ENCODE data around the gene RPS6KL1.

RPS6KL1 gene, protein sequence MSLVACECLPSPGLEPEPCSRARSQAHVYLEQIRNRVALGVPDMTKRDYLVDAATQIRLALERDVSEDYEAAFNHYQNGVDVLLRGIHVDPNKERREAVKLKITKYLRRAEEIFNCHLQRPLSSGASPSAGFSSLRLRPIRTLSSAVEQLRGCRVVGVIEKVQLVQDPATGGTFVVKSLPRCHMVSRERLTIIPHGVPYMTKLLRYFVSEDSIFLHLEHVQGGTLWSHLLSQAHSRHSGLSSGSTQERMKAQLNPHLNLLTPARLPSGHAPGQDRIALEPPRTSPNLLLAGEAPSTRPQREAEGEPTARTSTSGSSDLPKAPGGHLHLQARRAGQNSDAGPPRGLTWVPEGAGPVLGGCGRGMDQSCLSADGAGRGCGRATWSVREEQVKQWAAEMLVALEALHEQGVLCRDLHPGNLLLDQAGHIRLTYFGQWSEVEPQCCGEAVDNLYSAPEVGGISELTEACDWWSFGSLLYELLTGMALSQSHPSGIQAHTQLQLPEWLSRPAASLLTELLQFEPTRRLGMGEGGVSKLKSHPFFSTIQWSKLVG

DNA sequence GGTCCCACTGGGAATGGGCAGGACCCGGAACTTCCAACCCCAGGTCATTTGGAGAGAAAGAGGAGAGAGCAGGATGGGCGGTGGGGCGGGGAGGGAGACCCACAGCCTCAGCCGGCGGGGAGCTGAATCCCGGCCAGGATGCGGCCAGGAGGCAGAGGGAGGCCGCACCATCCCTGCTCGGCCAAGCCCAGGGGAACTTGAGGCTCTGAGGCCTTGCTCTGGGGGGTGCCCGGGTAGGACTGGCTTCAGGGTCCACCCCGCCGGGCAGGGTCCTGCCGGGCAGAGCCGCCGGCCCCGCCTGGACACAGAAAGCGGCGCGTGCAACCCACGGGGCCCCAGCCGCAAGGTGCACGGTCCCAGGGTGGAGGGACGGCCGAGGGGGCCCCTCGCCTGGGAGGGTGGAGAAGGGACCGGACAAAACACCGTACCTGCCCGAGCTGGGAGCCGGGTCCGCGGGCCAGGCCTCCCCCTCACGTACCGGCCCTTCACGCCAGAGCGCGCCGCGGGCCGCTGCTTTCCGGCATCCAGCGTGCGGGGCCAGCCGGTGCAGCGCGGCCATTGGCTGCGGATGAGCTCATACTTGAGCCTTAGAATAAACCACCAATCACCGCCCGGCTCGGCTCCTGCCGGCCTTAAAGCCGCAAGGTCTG is at the start of gene RPS6KL1:
TSS of gene RPS6KL1 (minus strand) at position 509 of the 650 bp plus-strand sequence. CDS start 1,719 bp downstream, outside the sequence.
- peak; percentile 78 for DNase-seq

DNA sequence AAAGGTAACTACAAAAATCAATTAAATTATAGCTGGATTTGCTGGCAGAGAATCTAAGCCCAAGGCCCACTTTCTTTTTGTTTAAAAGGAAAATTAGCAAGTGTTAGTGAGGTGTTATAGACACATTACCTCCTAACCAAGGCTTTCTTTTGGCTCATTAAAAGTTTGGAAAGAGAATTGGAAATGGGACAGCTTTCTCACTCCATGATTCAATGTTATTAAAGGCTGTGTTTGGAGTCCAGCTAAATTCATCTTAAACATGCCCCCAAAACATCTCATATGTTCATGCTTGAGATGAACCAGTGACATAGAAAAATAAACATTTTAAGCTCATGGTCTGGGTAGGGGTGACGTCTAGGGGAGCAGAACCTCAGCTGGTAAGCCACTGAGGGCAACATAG is 45.8 kb upstream of the RPS6KL1 start:
- no peak for DNase-seq

DNA sequence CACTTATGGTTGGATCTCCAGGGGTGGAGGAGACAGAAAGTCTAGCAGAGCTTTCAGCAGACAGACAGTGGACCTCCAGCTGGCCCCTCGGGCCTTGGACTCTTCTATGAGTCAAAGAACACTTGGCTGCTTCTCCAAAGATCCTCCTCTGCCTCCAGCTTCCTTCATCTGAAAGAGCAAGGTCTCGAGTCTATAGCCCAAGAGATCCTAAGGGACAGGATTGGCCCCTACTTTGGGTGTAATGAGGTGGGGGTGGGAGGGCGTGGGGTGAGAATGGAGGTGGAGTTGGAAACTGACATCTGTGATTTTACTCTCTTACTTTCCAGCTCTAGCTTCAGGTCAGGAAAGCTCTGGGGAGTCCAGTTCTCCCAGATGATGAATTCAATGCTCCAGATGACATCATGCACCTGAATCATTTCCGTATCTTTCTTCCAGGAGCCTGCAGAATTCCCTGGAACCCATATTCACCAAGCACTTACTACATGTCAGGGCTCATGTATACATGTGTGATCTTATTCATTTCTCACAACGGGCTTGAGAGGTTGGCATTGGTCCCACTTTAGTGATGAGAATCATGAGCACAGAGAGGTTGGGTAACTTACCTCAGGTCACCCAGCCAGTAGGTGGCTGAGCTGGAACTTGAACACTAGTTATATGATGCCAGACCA is 42.6 kb upstream of the RPS6KL1 start:
- no peak for DNase-seq

DNA sequence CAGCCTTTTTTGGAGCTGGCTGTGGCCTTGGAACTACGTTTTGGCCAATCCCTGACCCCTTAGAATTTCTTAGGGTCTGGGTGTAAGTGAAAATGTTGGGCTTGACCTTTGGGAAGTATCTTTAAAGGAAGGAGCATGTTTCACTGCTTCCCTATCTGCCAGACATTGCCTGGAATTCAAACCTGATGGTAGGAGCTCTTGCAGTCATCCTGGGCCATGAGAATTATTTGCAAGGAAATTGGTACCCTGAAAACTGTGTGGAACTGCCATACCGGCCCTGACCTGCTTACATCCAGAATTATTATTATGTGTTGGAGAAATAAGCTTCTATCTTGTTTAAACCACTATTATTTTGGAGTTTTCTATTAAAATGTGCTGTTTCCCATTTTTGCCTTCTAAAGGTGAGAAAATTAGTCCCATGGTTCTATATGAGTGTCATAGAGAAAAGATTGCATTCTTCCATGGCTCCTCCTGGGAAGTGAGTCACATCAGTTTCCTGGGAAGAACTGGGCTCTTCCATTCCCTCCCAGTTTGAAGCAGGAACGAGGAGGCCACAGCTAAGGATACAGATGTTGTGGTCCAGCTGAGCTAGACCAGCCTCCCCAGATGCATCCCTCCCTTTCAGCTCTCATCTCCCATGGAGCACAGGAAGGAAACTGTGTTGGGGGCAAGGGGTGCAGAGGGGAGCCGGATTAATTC is 41.9 kb upstream of the RPS6KL1 start:
- no peak for DNase-seq

DNA sequence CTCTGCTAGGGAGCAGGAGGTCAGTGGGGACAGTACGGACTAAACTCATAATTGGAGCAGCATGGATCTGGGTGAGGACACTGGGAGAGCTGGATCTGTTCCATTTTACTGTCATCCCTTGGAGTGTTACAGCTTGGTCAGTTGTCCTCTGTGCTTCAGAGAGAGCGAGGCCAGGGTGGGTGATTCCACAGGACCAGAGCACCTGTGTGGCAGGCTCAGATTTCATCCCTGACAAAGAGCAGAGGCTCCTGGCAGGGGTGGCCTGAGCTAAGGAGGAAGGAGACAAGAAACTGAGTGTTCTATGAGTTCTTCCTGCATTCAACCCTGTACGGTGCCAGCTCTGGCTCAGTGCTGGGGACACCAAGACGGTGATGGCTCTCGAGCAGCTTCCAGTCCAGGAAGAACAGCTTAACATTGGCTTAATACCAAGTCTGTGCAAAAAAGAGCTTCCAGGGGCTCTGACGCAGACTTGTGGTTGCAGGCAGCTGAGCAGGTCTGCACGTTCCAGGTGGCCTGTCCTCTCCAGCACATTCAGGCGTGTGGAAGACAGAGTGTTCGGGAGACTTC is 40.7 kb upstream of the RPS6KL1 start:
- DNase-seq: no peak

DNA sequence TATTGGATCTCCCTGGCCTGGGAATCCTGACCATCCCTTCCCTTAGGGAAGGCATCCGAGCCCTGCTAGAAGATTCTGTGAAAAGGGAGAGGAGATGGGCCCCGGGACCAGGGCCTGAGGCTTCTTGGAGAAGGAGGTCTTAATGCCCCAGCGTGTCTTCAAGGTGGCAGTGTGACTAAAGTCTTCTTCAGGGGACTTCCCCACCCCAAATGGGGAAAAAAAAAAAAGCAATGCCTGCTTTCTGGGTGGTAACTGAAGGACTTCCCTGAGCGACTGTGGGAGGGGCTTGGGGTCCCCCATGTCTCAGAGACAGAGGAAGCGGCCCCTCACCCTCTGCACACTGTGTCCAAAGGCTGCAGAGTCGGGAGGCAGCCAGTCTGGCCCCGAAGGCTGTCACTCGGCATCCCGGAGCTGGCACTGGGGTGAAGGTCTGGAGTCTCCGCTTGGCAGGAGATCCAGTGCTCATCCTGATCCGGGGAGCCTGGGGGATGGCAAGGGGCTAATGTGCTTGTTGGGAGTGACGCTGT is 40.2 kb upstream of the RPS6KL1 start:
- no peak for DNase-seq

DNA sequence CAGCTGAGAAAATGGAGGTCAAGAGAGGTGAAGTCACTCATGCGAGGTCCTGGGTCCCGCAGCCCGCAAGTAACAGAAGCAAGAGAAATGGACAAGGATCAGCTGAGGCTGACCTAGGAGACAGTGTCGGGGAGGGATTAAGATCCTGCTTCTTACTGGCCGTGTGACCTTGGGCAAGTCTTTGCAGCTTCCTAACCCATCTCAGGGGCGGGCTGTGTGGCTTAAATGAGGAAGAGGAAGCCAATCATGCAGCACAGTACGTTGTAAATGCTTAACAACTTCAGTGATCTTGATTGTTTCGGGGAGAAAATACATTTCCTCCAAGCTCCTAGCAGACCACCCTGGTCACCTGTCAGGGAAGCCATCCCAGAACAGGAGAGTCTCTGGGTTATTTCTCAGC is 39.4 kb upstream of the RPS6KL1 start:
- DNase-seq: no peak

DNA sequence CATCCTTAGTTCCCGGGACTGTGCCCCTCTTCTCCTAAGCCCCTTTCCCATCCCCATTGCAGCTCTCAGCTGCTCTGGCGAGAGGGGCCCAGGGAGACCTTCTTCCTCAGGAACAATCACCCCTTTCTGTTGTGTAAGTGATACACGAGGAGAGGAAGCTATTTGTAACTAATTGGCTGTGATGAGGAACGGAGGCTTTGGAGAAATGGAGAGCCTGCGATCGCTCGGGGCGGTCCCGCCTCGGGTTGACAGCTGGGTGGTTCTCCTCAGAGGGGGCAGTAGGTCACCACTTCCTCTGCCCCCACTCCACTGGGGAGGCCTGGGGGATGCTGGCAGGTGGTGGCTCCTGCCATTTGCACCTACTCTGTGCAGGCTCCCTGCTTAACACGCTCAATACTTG is 39.0 kb upstream of the RPS6KL1 start:
- DNase-seq: no peak

DNA sequence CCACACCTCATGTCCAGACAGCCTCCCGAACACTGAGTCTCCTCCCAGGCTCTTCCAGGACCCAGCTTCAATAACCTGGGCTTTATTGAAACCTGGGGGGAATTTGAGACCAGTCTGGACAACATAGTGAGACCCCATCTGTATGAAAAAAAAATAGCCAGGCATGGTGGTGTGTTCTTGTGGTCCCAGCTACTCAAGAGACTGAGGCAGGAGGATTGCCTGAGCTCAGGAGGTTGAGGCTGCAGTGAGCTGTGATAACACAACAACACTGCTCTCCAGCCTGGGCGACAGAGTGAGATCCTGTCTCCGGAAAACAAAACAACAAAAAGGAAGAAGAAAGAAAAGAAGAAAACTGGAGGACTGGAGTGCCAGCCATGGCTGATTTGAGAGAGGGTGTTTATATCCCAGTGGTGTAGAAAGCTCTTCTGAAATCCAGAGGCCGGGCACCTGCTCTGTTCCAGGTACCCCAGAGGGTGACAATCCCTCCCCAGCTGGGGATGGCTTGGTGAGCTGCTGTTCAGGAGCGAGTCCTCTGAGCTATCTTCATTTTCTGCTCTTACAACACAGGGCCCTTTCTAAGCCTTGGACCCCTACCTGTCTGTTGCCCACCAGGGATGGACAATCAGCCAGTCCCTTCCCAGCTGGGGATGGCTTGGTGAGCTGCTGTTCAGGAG is 38.3 kb upstream of the RPS6KL1 start:
- no peak for DNase-seq

DNA sequence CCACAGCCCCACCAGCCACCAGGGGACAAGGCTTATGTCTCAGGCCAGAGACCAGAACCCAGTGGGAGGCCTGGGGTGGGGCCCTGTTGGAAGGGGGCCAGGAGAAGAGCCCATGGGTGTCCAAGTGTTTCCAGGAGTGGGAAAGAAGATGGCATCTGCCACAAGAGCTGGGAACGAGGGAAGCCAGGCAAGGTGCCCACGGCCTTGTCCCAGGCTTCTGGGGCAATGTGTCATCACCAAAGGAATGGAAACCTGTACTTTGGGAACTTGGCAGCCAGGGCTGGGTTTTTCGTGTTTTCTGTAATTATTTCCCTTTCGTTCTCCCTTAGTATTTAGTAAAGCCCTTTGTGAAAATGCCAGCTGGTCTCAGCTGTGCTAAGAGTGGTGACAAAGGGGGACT is 37.7 kb upstream of the RPS6KL1 start:
- DNase-seq: no peak

DNA sequence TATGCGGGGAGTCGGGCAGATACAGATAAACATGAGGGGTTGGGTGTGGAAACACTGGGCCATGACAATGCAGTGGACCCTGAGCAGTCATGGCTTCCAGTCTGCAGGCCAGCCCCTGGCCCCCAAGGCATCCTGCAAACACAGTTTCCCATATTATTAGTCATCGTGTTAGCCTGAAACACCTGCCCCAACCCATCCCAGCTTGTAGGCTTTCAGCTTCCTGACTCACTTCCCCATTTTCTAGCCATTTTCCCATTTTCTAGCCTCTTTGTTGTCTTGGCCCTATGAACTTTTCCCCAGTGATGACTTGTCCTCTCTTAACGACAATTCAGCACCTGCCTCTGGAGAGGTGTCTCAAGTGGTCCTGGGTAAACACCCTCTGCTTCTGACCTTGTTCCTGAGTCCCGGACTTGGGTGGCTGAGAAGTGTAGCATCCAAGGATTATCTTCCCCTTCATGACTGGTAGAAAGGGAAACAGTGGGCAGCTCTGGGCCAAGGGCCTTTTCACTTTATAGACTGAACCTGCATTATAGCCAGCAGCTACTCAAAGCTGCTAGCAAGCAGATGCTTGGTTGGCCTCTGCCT is 36.6 kb upstream of the RPS6KL1 start:
- DNase-seq: no peak

DNA sequence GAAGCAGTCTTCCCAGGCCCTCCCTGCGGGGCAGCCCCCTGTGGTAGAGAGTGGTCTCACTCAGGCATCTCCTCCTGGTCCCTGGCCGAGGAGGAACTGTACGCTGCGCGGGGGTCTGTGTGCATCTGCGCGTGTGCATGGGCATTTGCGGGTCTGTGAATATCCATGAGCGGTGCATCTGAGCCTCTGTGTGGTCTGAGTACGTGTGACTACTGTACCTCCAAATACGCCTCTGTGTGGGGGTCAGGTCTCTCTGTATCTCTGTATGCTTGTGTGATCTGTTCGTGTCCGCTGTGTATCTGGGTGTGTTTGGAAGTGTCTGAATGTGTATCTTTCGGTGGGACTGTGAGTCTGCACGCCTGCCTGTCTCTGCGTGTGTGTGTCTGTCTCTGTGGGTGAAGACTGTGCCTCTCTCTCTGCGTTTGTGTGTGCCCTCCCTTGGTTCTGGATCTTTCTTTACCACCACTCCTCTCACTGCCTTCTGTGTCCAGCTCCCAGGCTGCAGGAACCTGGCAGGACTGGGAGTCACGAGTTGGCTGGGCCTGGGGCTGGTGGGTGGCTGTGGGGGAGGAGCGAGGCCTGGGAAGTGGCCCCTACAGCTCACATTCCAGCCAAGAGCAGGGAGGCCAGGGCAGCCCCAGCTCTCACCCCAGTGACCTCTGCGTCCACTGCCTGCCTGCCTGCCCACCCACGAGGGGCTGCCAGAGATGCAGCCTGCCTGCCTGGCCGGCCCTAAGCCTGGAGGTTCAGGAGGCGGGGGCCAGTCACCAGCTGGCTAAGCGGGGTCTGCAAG is 33.4 kb upstream of the RPS6KL1 start:
- DNase-seq: no peak

DNA sequence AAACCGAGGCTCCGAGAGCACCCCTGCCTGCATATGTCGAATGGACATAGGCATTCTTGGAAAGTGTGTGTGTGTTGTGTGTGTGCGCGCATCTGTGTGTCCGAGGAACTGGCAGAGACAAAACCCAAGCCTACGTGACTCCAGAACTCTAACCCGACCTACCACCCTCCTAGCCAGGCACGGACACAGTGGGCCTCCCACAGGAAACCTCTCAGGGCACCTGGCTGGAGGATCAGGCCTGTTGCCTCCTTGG is 32.9 kb upstream of the RPS6KL1 start:
- DNase-seq: no peak

DNA sequence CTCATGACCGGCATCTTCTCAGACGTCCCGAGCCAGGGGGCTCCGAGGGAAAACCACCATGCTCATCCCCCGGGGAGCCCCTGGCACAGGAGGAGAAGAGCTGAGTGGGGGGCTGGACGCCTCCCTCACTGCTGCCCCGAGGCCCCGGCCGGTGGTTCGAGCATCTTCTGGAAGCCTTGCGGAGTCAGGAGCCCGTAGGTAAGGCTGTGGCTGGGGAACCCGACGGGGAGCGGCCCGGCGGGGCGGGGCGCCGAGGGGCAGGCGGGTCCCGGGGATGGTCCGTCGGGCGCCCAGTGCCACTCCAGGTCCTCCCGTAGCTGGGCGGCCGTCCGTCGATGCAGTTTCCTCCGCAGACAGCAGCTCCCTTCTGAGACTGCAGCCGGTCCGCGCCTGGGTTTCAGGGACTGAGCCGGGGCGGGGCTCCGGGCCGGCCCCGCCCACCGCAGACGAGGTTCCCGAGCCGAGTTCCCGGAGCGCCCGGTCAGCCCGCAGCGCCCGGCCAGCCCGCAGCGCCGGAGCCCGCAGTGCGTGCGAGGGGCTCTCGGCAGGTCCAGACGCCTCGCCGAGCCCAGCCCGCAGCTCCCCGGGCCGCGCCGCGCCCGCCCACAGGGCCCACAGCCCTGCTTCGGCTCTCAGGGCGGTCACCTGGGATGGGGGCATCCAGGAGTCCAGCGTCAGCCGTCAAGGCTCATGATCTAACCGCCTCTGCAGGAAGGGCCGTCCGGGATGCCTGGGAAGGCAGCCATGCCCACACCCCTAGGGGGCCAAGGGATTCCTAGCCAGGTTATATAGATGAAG is 32.4 kb upstream of the RPS6KL1 start, which contains the start of gene PGF:
TSS of gene PGF (minus strand) at position 369 of the 798 bp plus-strand sequence. CDS start at position 14, 355 bp downstream.
- DNase-seq: no peak

DNA sequence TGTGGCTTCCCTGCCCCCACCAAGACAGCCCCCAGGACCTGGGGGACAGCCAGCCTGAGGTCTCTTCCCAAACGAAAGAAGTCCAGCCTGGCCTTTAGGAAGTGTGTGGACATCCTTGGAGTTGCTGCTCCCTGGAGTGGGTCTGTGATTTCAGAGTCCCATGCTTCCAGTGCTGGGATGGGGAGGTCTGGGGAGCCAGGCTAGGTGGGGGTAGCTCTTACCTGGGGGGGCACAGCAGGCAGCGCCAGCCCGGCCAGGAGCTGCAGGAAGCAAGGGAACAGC is 31.8 kb upstream of the RPS6KL1 start:
- no peak for DNase-seq

DNA sequence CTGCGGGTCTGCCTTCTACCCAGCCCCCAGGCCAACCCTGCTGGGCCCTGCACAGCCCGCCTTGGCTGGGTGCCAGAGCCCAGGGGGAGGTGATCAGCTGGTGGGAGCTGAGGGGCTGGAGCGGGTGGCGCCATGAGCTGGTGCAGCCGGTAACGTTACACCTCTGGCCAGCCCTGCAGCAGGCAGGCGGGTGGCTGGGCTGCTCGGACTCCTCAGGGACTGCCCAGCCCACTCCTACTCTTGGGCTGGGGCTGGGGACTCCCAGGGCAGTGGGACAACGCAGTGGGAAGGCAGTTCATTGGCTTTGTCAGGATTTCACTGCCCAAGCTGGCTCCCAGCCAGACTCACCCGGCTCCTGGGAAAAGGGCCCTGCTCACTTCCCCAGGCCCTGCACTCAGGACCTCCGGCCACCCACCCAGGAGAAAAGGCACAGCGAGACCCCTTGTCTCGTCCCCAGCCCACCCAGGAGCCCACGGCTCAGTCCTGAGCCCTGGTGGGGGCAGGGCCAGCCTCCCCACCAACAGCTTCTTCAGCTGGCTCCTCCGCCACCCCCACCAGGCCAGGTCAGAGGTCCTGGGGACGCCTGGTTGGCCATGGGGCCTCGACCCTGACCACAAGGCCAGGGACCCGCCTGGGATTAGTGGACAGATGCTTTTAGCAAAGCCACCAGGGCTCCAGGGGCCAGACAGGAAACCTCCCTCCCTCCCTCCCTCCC is 31.3 kb upstream of the RPS6KL1 start:
- no peak for DNase-seq

DNA sequence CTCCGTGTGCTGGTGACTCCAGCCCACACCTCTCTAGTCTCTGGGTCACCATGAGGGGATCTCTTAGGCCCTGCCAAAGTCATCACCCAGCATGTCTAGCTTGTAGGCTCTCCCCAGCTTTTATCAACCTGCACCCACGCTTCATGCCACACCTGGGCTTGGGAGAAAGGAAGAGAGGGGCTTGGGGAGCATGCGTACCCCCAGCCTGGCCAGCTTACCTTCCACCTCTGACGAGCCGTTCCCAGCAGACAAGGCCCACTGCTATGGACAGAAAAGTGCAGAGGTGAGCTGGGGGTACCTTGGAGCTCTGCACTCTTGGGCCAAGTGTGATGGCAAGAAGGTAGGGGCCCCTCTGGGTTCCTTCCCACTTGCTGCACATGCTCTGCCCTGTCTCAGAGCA is 30.6 kb upstream of the RPS6KL1 start:
- DNase-seq: no peak

DNA sequence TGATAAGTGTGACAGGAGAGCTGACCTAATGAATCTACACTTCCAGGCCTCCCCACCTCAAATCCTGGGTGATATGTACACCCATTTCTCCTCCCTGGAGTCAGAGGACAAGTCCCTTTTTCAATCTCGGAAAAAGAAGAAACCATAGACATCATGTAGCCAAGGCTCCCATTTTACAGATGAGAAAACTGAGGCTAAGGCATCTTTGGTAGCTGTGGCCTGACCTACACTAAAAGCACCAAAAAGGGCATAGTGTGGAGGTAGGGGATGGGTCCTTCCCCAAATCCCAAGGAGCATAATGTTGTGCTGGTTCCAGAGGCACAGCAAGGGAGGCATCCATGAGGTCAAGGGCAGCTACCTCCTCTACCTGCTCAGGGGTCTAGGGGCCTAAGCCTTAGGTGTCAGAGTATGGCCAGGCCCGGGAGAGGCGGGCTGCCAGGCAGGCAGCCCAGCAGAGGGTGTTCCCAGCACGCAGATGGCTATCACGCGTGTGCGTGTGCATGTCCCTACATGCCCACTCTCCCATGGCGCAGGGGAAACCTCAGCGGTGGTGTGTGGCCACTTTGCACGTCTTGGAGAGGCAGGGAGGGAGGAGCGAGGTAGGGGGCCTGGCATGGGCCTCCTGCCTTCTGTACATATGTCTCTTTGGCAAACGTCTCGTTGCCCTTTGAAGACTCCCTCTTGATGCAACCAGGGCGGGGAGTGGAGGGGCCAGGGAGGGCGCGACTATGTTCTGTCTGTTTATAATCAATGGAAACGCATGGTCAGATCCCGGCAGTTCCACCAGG is 29.8 kb upstream of the RPS6KL1 start:
- DNase-seq: no peak
